RWPE2 (cell line): ENCODE data around the gene ATAD3B.
A peak's percentile ranks its signal among the peaks of the same experiment; 100 is the strongest.

Experiments used
- ATAC-seq: fragments of 200-7000 bp; cut with Tn5 transposase; 3 replicates; pipeline ENCODE4 v1.9.1; 2021; ENCODE audit warnings: low read depth
- DNase-seq: peaks from one replicate; pipeline ENCODE4 v3.0.0-alpha.2; 2020; ENCODE audit warnings: low spot score
- H3K27ac ChIP-seq: fragments of 450-650 bp; 2 replicates; pipeline ENCODE4 v1.5.1; 2017; ENCODE audit warnings: mild to moderate bottlenecking; ENCODE audit not compliant: poor library complexity, severe bottlenecking
- H3K27me3 ChIP-seq: fragments of 250-450 bp; sonication (Bioruptor Pico); 2 replicates; pipeline ENCODE4 v1.5.1; 2021; ENCODE audit warnings: mild to moderate bottlenecking, moderate library complexity; ENCODE audit not compliant: insufficient read depth, poor library complexity, severe bottlenecking
- H3K36me3 ChIP-seq: fragments of 250-450 bp; sonication (Bioruptor Pico); 2 replicates; pipeline ENCODE4 v1.5.1; 2020; ENCODE audit warnings: low read depth, mild to moderate bottlenecking, moderate library complexity
- H3K4me1 ChIP-seq: fragments of 250-450 bp; sonication (Bioruptor Pico); 2 replicates; pipeline ENCODE4 v1.5.1; 2021; ENCODE audit warnings: mild to moderate bottlenecking, moderate library complexity; ENCODE audit not compliant: insufficient read depth, poor library complexity, severe bottlenecking
- H3K4me3 ChIP-seq: fragments of 250-450 bp; sonication (Bioruptor Pico); 2 replicates; pipeline ENCODE4 v1.5.1; 2021; ENCODE audit warnings: mild to moderate bottlenecking, moderate library complexity; ENCODE audit not compliant: severe bottlenecking
- H3K9me3 ChIP-seq: fragments of 250-450 bp; sonication (Bioruptor Pico); 2 replicates; pipeline ENCODE4 v1.5.1; 2021; ENCODE audit warnings: mild to moderate bottlenecking, moderate library complexity; ENCODE audit not compliant: severe bottlenecking
- TF ChIP-seq, protein P1 (sequence below): fragments of 450-650 bp; IDR thresholded peaks from one replicate; pipeline ENCODE4 v1.5.1; 2017; ENCODE audit warnings: mild to moderate bottlenecking, moderate library complexity; ENCODE audit not compliant: poor library complexity, severe bottlenecking

Gene ATAD3B

GRCh38 chr1:1543706-1544099, 72.1 kb downstream of the ATAD3B start:
- H3K4me3 ChIP-seq, result no peak overlapping the region
- peaks cover 19% of the 10 kb centered on the region for H3K36me3 ChIP-seq
- no peak overlapping the region for H3K27ac ChIP-seq
- ATAC-seq (no peak), DNase-seq (peak; percentile 70)
- no peaks in the 10 kb centered on the region for H3K9me3 ChIP-seq
- TF ChIP-seq, protein P1, sequence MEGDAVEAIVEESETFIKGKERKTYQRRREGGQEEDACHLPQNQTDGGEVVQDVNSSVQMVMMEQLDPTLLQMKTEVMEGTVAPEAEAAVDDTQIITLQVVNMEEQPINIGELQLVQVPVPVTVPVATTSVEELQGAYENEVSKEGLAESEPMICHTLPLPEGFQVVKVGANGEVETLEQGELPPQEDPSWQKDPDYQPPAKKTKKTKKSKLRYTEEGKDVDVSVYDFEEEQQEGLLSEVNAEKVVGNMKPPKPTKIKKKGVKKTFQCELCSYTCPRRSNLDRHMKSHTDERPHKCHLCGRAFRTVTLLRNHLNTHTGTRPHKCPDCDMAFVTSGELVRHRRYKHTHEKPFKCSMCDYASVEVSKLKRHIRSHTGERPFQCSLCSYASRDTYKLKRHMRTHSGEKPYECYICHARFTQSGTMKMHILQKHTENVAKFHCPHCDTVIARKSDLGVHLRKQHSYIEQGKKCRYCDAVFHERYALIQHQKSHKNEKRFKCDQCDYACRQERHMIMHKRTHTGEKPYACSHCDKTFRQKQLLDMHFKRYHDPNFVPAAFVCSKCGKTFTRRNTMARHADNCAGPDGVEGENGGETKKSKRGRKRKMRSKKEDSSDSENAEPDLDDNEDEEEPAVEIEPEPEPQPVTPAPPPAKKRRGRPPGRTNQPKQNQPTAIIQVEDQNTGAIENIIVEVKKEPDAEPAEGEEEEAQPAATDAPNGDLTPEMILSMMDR, result no peak
- no peaks in the 10 kb centered on the region for H3K4me1 ChIP-seq
- H3K27me3 ChIP-seq, result no peaks in the 10 kb centered on the region

- Histone ChIP-seq H3K4me3 (no peak overlapping the region), H3K36me3 (peaks cover 19% of the 10 kb centered on the region), H3K27ac (no peak overlapping the region), H3K9me3 (no peaks in the 10 kb centered on the region), H3K4me1 (no peaks in the 10 kb centered on the region), H3K27me3 (no peaks in the 10 kb centered on the region)
- TF ChIP-seq, protein P1, result no peak
- ATAC-seq (no peak), DNase-seq (no peak)
Observed at GRCh38 chr1:1544544-1544943, 73.0 kb downstream of the ATAD3B start.
